ENCODE results near the gene KRTAP10-9. TPM values are rescaled to one million over a fixed set of nuclear protein-coding genes. Genes with fewer than 3 reads are reported as not detected.

Gene KRTAP10-9
- total RNA-seq, 1 donor from 2014 or later = not detected

- Mint-ChIP-seq H3K4me3 (ENCODE audit: unreplicated experiment) (no peak overlapping the region), H3K27me3 (ENCODE audit: low read depth, unreplicated experiment) (peaks cover 10% of the 10 kb centered on the region), H3K9me3 (ENCODE audit: unreplicated experiment) (peaks cover 41% of the 10 kb centered on the region), H3K4me1 (ENCODE audit: low read depth, unreplicated experiment) (no peaks in the 10 kb centered on the region), H3K36me3 (ENCODE audit: low read depth, unreplicated experiment) (no peaks in the 10 kb centered on the region), H3K27ac (ENCODE audit: unreplicated experiment) (no peak overlapping the region)
- Histone ChIP-seq H3K4me3 (ENCODE audit: insufficient read depth, low read depth, low read length) (no peak overlapping the region), H3K4me1 (ENCODE audit: insufficient read depth, low read length) (no peaks in the 10 kb centered on the region), H2AFZ (ENCODE audit: low read depth, low read length) (no peak overlapping the region), H3K9me3 (ENCODE audit: insufficient read depth, low read depth, low read length) (peaks cover 4% of the 10 kb centered on the region), H3K9ac (ENCODE audit: low read length) (no peak overlapping the region), H4K20me1 (ENCODE audit: insufficient read depth, low read length) (no peaks in the 10 kb centered on the region), H3K27me3 (ENCODE audit: insufficient read depth, low read length) (no peaks in the 10 kb centered on the region), H3K36me3 (ENCODE audit: insufficient read depth, low read length) (no peaks in the 10 kb centered on the region), H3K4me2 (ENCODE audit: low read length) (no peak overlapping the region), H3K27ac (ENCODE audit: low read depth, low read length) (no peak overlapping the region), H3K79me2 (ENCODE audit: insufficient read depth, low read length) (no peaks in the 10 kb centered on the region)
- no peak for DNase-seq (ENCODE audit: low read depth)
- no peak for FAIRE-seq
- TF ChIP-seq CTCF (IDR thresholded peaks at IDR 0.05; ENCODE audit: insufficient read depth, low read depth, low read length) (no peak), EZH2 (IDR thresholded peaks at IDR 0.05; ENCODE audit: insufficient read depth, low read length) (no peak)
Observed at GRCh38 chr21:44619886-44620285, 7.0 kb upstream of the KRTAP10-9 start.

GRCh38 chr21:44623575-44623974, 3.3 kb upstream of the KRTAP10-9 start:
- H3K79me2 ChIP-seq (ENCODE audit: insufficient read depth, low read length) = no peaks in the 10 kb centered on the region
- no peak overlapping the region for H3K4me3 Mint-ChIP-seq (ENCODE audit: unreplicated experiment)
- FAIRE-seq = no peak

More at GRCh38 chr21:44623575-44623974, 3.3 kb upstream of the KRTAP10-9 start:
- Mint-ChIP-seq H3K36me3 (ENCODE audit: low read depth, unreplicated experiment) (no peaks in the 10 kb centered on the region), H3K27me3 (ENCODE audit: low read depth, unreplicated experiment) (peaks cover 4% of the 10 kb centered on the region), H3K27ac (ENCODE audit: unreplicated experiment) (no peak overlapping the region), H3K9me3 (ENCODE audit: unreplicated experiment) (peaks cover 40% of the 10 kb centered on the region), H3K4me1 (ENCODE audit: low read depth, unreplicated experiment) (no peaks in the 10 kb centered on the region)
- Histone ChIP-seq H4K20me1 (ENCODE audit: insufficient read depth, low read length) (no peaks in the 10 kb centered on the region), H3K4me3 (ENCODE audit: insufficient read depth, low read depth, low read length) (no peak overlapping the region), H3K4me1 (ENCODE audit: insufficient read depth, low read length) (no peaks in the 10 kb centered on the region), H3K27me3 (ENCODE audit: insufficient read depth, low read length) (no peaks in the 10 kb centered on the region), H3K27ac (ENCODE audit: low read depth, low read length) (no peak overlapping the region), H3K36me3 (ENCODE audit: insufficient read depth, low read length) (no peaks in the 10 kb centered on the region), H2AFZ (ENCODE audit: low read depth, low read length) (no peak overlapping the region), H3K4me2 (ENCODE audit: low read length) (no peak overlapping the region), H3K9me3 (ENCODE audit: insufficient read depth, low read depth, low read length) (peaks cover 4% of the 10 kb centered on the region), H3K9ac (ENCODE audit: low read length) (no peak overlapping the region)
- no peak for DNase-seq (ENCODE audit: low read depth)
- TF ChIP-seq EZH2 (IDR thresholded peaks at IDR 0.05; ENCODE audit: insufficient read depth, low read length) = no peak
- TF ChIP-seq CTCF (IDR thresholded peaks at IDR 0.05; ENCODE audit: insufficient read depth, low read depth, low read length) = no peak

All from astrocyte (in vitro differentiated cells and primary cell).